Activated CD8-positive, alpha-beta memory T cell treated with anti-CD3 and anti-CD28 coated beads, Interleukin-2, amount 10 ng/mL, durations not matched to agents 7 days and 5 days (primary cell): ENCODE measurements around the gene LNX2. TPM values are rescaled to one million over a fixed set of nuclear protein-coding genes. Genes with fewer than 3 reads are reported as not detected.

ENCODE experiments used
- ATAC-seq: fragments of 150-1000 bp; cut with Tn5 transposase; one replicate; pipeline ENCODE4 v1.10.0; 2021; ENCODE audit warnings: moderate library complexity
- CTCF ChIA-PET: fragments of 350-600 bp; sonication (Branson Sonifier 250); formaldehyde crosslinking; loops from one replicate; lab custom pipeline; 2021; ENCODE audit warnings: antibody characterized with exemption; lab: Charles Lee
- DNase-seq: peaks from one replicate; pipeline ENCODE4 v3.0.0-alpha.2; 2020
- H3K27ac Mint-ChIP-seq: one replicate; pipeline ENCODE4 v1.8.0; 2021; ENCODE audit warnings: mild to moderate bottlenecking, mixed read lengths
- H3K27me3 Mint-ChIP-seq: one replicate; pipeline ENCODE4 v1.8.0; 2021; ENCODE audit warnings: mixed read lengths
- H3K36me3 Mint-ChIP-seq: one replicate; pipeline ENCODE4 v1.8.0; 2021; ENCODE audit warnings: mild to moderate bottlenecking, mixed read lengths
- H3K4me1 Mint-ChIP-seq: one replicate; pipeline ENCODE4 v1.8.0; 2021; ENCODE audit warnings: mixed read lengths
- H3K4me3 Mint-ChIP-seq: one replicate; pipeline ENCODE4 v1.8.0; 2021; ENCODE audit warnings: mild to moderate bottlenecking, moderate library complexity, mixed read lengths
- H3K9me3 Mint-ChIP-seq: one replicate; pipeline ENCODE4 v1.8.0; 2022; ENCODE audit warnings: low read depth, mixed read lengths
- total RNA-seq, 2 experiments: library from RNA; stranded (reverse); gene quantifications; one replicate each; pipeline ENCODE4 v1.2.3, GENCODE V29; 2021

LNX2 gene
- total RNA-seq, 2 experiments from 2014 or later = 5.9 to 6.6 TPM

DNA sequence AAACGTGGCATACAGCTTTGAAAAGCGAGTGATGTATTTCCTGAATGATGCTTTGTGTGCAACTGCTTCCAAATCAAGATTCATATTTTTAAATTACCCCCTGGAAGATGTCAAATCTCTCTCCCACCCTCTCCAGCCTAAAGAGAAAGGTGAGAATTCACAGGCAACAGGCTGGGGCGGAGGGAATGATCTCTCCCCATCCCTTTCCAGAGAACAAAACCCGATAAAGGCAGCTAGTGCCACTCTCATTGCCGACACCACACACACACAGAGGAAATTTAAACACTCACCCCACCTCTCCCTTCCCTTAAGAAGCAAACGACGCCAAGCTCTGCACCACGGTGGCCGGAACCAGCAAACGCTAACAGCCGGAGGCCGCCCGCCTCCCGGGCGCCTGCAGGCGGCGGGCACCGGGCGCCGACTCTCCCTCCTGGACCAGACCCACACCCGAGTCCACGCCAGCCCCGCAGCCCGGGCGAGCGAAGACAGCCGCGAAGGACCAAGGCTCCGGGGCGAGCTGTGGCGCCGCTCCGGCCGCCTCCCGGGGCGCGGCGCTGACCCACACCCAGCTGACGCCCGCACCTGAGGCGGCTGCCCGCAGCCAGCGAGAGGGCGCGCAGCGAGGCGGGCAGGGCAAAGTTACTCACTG is 477 bp downstream of the LNX2 start:
- H3K27me3 Mint-ChIP-seq = no peaks in the 10 kb centered on the region
- peak overlapping the region; percentile 91 for H3K4me3 Mint-ChIP-seq
- CTCF ChIA-PET = interaction anchor here (0.7 to 1.8 kb wide), 9 partner anchors 17 to 258 kb away, joined by 3 to 4 read pairs (median 3); no protein-coding TSS in a partner anchor
- peaks cover 43% of the 10 kb centered on the region for H3K4me1 Mint-ChIP-seq
- DNase-seq (peak; percentile 59), ATAC-seq (peak; percentile 37)
- H3K9me3 Mint-ChIP-seq = no peaks in the 10 kb centered on the region
- peaks cover 22% of the 10 kb centered on the region for H3K36me3 Mint-ChIP-seq
- peak overlapping the region; percentile 84 for H3K27ac Mint-ChIP-seq

DNA sequence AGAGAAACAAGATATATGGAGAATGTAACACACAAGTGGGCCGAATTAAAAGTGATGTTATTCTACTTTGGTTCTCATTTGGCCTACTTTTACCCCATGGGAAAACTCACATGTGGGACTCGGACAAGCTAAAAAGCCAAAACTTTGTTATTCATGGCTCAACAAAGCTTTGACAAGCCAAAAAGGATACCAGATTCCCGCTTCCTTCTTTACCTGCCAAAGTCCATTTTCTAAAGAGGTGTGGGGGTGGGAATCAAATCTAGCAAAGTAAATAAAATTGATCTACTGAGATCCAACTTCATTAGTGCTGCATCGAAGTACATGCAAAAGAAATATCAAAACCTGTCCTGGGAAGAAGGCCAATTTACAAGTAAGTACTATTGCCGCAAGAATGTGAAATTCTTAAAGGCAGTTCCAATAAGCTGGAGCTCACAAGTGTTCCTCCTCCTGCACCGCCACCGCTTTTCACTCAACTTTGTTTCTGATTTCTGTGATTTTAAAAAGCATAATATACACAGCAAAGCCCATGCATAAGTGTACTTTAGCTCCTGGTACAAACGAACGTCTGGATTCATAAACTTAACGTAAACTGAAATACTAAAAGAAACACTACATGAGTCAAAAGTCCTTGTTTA is 1.1 kb downstream of the LNX2 start:
- Mint-ChIP-seq H3K27me3 (no peaks in the 10 kb centered on the region), H3K36me3 (peaks cover 24% of the 10 kb centered on the region), H3K4me3 (peak overlapping the region; percentile 91), H3K27ac (peak overlapping the region; percentile 84), H3K4me1 (peaks cover 39% of the 10 kb centered on the region), H3K9me3 (peaks cover 2% of the 10 kb centered on the region)
- CTCF ChIA-PET = interaction anchor here (0.7 to 1.8 kb wide), 6 partner anchors 27 to 174 kb away, joined by 3 to 4 read pairs (median 3); no protein-coding TSS in a partner anchor
- DNase-seq (no peak), ATAC-seq (no peak)

DNA sequence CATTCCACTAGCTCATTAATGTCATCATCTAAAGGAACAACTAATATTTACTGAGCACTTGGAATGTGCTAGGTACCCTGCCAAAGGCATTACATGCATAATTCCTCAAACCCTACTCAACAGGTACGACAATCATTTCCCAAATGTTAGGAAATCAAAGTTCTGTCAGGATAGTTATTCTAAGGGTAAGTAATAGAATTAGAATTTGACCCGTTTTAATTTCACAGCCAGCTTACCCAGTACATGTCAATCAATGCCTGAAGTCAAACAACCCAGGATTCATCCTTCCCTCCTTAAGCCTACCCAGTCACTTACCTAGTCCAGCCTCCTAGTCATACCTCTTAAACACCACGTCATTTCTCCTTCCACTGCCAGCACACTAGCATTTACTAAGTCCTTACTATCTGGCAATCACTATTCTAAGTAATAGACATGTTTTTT is 2.4 kb downstream of the LNX2 start:
- CTCF ChIA-PET = no interaction called here
- peaks cover 15% of the 10 kb centered on the region for H3K36me3 Mint-ChIP-seq
- H3K4me1 Mint-ChIP-seq = peaks cover 26% of the 10 kb centered on the region
- no peaks in the 10 kb centered on the region for H3K27me3 Mint-ChIP-seq
- H3K4me3 Mint-ChIP-seq = no peak overlapping the region
- ATAC-seq (no peak), DNase-seq (no peak)
- peaks cover 2% of the 10 kb centered on the region for H3K9me3 Mint-ChIP-seq
- H3K27ac Mint-ChIP-seq = no peak overlapping the region

DNA sequence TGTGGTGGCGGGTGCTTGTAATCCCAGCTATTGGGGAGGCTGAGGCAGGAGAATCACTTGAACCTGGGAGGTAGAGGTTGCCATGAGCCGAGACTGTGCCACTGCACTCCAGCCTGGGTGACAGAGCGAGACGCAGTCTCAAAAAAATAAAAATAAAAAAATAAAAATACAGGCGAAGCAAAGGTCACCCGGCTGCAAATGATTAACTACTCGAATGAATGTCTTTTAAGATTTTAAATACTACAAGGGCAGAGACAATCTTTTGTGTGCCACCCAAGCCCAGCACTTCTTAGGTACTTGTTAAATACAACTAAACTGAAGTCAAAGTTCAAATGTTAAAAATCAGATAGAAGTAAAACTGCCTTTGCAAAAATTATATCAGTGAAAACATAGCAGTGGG is 6.7 kb downstream of the LNX2 start:
- CTCF ChIA-PET = no interaction called here
- Mint-ChIP-seq H3K4me1 (peaks cover 11% of the 10 kb centered on the region), H3K9me3 (peaks cover 2% of the 10 kb centered on the region), H3K27ac (no peak overlapping the region), H3K27me3 (no peaks in the 10 kb centered on the region), H3K36me3 (peaks cover 15% of the 10 kb centered on the region), H3K4me3 (no peak overlapping the region)
- ATAC-seq (no peak), DNase-seq (no peak)

DNA sequence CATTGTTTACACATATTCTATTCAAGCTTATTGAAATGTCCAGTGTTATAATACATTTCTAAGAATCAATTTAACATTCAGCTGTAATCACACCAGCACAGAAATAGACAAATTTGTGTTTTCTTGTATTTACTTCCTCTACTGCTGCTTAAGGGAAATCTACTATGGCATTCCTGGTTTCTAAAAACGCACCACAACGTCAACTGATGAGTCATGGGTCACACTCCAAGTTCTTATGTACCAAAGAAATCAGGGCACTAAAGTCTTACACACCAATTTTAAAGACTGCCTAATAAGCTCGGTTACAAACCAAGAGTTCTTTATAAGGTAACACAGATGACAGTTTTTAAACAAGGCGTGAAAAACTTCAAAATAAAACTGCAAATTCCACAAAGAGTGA is 13.2 kb downstream of the LNX2 start:
- CTCF ChIA-PET = no interaction called here
- H3K36me3 Mint-ChIP-seq = peaks cover 2% of the 10 kb centered on the region
- no peak for DNase-seq
- no peak overlapping the region for H3K4me3 Mint-ChIP-seq
- H3K27ac Mint-ChIP-seq = no peak overlapping the region
- ATAC-seq = no peak
- peaks cover 10% of the 10 kb centered on the region for H3K4me1 Mint-ChIP-seq
- H3K27me3 Mint-ChIP-seq = no peaks in the 10 kb centered on the region
- no peaks in the 10 kb centered on the region for H3K9me3 Mint-ChIP-seq

DNA sequence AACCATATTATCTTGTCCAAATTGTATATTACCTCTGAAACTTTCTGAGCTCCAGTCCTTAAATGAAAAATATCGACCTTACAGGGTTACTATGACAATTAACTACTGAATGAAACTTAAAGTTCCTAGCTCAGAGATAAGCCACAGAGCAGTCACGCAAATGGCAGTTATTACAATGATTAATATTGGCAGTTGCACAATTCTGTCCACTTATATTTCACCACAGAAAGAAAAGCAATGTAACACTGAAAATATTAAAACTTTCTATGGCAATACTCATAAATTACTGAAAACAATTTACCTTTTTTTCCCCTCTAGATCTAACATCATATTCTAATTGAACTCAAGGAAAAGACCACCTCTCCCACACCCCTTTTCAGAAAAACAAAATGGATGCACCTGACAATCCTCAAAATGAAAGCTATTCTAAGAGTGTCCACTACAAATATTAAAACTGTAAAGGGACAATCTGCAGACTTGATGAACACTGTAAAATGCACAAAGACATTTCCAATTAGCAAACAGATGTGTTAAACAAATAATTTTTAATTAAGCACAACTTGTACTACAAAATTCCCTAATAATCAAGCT is 14.6 kb downstream of the LNX2 start:
- DNase-seq = no peak
- Mint-ChIP-seq H3K27ac (no peak overlapping the region), H3K36me3 (peaks cover 1% of the 10 kb centered on the region), H3K27me3 (no peaks in the 10 kb centered on the region), H3K4me1 (peaks cover 8% of the 10 kb centered on the region), H3K4me3 (no peak overlapping the region), H3K9me3 (no peaks in the 10 kb centered on the region)
- no peak for ATAC-seq
- CTCF ChIA-PET = no interaction called here

DNA sequence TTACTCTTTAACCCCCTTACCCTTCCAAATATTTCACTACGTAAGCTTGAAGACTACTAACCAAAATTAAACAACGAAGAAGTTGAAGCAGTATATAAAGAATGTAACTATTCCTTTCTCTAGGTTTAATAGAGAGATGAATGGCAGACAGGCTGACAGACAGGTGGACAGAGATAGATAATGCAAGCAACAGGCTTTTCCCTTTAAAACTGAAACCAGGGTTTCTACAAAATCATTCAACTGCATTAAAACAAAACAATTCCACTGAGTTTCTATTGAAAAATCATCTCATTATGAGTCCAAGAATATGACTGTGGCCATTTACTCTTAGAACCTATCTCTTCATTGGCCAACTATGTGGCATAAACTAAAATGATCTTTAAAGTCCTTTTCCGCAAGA is 15.2 kb downstream of the LNX2 start:
- Mint-ChIP-seq H3K4me3 (no peak overlapping the region), H3K4me1 (peaks cover 8% of the 10 kb centered on the region), H3K9me3 (no peaks in the 10 kb centered on the region), H3K36me3 (no peaks in the 10 kb centered on the region), H3K27ac (no peak overlapping the region), H3K27me3 (no peaks in the 10 kb centered on the region)
- ATAC-seq (no peak), DNase-seq (no peak)
- CTCF ChIA-PET = no interaction called here

DNA sequence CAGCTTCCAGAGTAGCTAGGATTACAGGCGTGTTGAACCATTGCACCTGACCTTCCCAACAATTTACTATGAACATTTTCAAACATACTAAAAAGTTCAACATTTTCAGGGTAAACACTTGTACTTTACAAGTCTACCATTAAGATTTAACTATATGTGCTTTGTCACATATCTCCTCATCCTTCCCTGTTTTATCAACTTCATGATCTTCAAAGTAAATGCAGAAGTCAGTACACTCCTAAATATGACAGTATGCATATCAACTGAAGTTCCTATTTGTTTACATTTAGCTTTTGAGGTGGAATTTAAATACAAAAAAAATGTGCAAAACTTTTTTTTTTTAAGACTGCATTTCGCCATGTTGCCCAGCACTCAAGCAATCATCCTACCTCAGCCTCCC is 18.5 kb downstream of the LNX2 start:
- Mint-ChIP-seq H3K36me3 (no peaks in the 10 kb centered on the region), H3K4me1 (peaks cover 2% of the 10 kb centered on the region), H3K4me3 (no peak overlapping the region), H3K9me3 (no peaks in the 10 kb centered on the region), H3K27ac (no peak overlapping the region), H3K27me3 (no peaks in the 10 kb centered on the region)
- ATAC-seq (no peak), DNase-seq (no peak)
- CTCF ChIA-PET = interaction anchor here (0.9 kb wide), 1 partner anchor 73 kb away, joined by 3 read pairs; no protein-coding TSS in a partner anchor

DNA sequence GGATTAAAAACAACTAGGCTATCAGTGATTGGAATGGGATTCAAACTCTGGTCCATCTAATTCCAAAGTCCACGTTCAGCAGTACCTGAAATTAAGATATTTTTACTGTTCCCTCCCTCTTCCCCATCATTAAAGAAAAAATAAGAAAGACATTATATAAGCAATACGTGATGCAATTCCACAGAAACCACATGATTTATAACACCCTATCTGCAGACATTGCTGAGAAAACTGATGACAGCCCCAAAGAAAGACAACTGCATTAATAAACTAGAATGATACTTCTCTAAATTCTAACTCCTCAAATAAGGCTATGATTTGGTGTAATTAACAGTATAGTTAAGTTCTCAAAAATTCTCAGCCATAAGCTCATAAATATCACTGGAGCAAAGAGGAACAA is 19.1 kb downstream of the LNX2 start:
- no peak overlapping the region for H3K27ac Mint-ChIP-seq
- CTCF ChIA-PET = no interaction called here
- H3K4me1 Mint-ChIP-seq = no peaks in the 10 kb centered on the region
- H3K36me3 Mint-ChIP-seq = no peaks in the 10 kb centered on the region
- no peak for DNase-seq
- H3K4me3 Mint-ChIP-seq = no peak overlapping the region
- H3K27me3 Mint-ChIP-seq = no peaks in the 10 kb centered on the region
- no peaks in the 10 kb centered on the region for H3K9me3 Mint-ChIP-seq
- ATAC-seq = no peak

DNA sequence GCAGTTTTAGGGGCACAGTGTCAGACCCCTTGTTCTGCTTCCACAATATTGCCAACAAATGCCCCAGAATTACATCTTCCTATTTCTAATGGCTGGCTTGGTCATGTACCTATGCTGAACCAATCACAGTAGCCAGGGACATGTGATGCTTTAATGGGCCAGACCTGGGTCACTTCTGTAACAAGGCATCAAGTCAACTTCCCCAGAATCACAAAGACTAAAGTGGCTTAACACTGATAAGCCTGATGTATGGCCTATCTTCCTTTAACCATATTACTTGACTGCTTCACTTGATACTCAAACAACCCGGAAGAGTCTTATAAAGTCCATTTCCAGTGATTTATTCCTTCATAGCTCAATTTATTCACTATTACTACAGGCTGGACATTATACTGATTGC is 19.6 kb downstream of the LNX2 start:
- no peaks in the 10 kb centered on the region for H3K4me1 Mint-ChIP-seq
- ATAC-seq (no peak), DNase-seq (no peak)
- H3K36me3 Mint-ChIP-seq = no peaks in the 10 kb centered on the region
- H3K4me3 Mint-ChIP-seq = no peak overlapping the region
- H3K27me3 Mint-ChIP-seq = no peaks in the 10 kb centered on the region
- CTCF ChIA-PET = no interaction called here
- no peak overlapping the region for H3K27ac Mint-ChIP-seq
- no peaks in the 10 kb centered on the region for H3K9me3 Mint-ChIP-seq

DNA sequence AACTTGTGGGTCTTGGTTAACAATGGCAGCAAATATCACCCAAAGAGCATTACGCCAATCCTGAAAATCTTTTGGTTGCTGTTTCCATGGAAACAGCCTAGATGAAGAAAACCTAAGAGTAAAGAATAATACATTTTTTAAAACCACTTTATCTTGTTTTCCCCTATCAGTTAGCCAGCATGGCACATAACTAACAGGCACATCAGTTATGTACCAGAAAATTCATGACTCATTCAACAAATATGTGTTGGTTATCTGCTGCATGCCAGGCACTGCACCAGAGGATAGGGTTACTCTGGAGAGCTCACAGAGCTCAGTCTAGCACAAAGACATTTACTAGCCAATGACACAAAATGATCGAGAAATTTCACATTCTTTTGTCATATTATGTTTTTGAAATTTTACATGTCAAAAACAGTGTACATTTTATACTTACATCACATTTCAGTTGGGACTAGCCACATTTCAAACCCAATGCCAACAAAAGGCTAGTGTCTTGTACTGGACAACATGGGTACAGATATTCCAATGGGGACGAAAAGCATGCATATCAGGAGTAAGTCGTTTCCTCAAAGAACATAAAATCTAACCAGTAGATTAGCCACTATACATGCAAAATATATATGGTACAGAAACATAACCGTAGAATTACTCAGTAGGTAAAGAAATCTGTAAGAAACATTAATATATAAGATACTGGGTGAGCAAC is 20.3 kb downstream of the LNX2 start:
- Mint-ChIP-seq H3K36me3 (no peaks in the 10 kb centered on the region), H3K27ac (no peak overlapping the region), H3K4me3 (no peak overlapping the region), H3K9me3 (no peaks in the 10 kb centered on the region), H3K4me1 (no peaks in the 10 kb centered on the region), H3K27me3 (no peaks in the 10 kb centered on the region)
- DNase-seq (no peak), ATAC-seq (no peak)
- CTCF ChIA-PET = no interaction called here

DNA sequence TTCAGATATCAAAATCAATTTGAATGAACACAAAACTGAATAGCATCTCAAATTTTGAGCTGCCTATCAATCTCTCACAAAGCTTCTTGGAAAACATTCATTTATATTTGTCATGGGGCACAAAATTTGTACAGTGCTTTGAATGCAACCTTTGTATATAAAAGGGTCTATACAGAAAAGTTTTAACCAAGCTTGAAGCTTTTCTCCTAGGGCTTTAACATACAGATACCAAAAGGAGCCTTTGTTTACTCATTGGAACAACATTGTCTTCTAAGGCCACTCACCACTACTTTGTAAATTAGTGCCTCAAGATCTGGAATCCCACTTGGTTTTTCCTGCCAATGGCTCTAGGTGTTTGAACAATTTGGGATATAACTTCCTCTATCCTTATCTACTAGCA is 21.2 kb downstream of the LNX2 start:
- ATAC-seq (no peak), DNase-seq (no peak)
- H3K9me3 Mint-ChIP-seq = no peaks in the 10 kb centered on the region
- H3K36me3 Mint-ChIP-seq = no peaks in the 10 kb centered on the region
- H3K27ac Mint-ChIP-seq = no peak overlapping the region
- no peaks in the 10 kb centered on the region for H3K27me3 Mint-ChIP-seq
- H3K4me1 Mint-ChIP-seq = no peaks in the 10 kb centered on the region
- CTCF ChIA-PET = no interaction called here
- H3K4me3 Mint-ChIP-seq = no peak overlapping the region

DNA sequence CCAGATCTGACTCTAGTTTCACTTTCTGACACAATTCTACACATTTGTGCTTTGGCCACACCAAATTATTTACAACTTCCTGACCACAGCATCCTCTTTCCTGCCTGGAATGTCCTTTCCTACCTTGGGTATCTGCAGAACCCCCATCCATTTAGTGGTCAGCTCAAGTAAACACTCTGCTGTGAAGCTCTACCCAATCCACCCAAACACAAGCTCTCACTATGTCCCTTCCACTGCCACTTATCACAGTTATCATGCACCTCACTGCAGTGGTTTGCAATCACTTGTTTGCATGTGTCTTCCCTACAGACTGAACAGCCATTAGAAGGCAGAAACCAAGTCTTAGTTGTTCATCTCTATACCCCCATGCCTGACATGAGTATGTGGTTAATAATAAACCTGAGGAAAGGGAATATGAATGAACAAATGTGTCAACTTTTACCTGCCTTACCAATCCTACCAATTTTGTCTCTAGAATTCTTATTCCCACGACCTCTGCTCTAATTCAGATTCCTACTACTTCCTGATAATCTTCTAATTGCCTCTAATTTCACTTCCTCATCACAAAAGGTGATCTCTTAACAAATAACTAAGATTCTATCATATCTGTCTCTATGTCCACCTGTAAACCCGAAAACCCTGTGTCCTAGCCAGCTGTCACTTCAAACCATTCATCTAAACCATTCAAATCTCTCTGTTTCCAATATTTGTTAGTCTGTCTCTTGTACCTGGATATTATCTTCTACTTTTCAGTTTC is 25.1 kb downstream of the LNX2 start:
- Mint-ChIP-seq H3K27ac (no peak overlapping the region), H3K9me3 (no peaks in the 10 kb centered on the region), H3K4me1 (no peaks in the 10 kb centered on the region), H3K4me3 (no peak overlapping the region), H3K27me3 (no peaks in the 10 kb centered on the region), H3K36me3 (no peaks in the 10 kb centered on the region)
- ATAC-seq (no peak), DNase-seq (no peak)
- CTCF ChIA-PET = no interaction called here
